Endothelial cell of umbilical vein (primary cell): ENCODE data around the gene EMD. TPM values are rescaled to one million over a fixed set of nuclear protein-coding genes. Genes with fewer than 3 reads are reported as not detected.

ENCODE experiments used
- BruUV-seq: library from RNA; stranded (reverse); fragments of 400-500 nt; replicated peaks from 2 replicates; lab custom pipeline; 2021; lab: Mats Ljungman, UMichigan
- CTCF ChIA-PET: fragments of 300-600, 350-600 bp; sonication (Branson Sonifier 250); formaldehyde crosslinking; loops from one replicate; lab custom pipeline; 2021; ENCODE audit warnings: antibody characterized with exemption, inconsistent platforms; lab: Charles Lee
- POLR2A ChIA-PET: fragments of 300-600, 350-600 bp; sonication (Branson Sonifier 250); formaldehyde crosslinking; loops from one replicate; lab custom pipeline; 2021; ENCODE audit warnings: antibody characterized with exemption, inconsistent platforms; lab: Charles Lee
- DNase-seq: peaks from one replicate; pipeline ENCODE4 v3.0.0-alpha.2; 2011; ENCODE audit warnings: low read depth, low spot score
- FAIRE-seq: peaks from 2 replicates; lab custom pipeline; 2011; peaks lifted over from hg19 to GRCh38; lab: Jason Lieb, UNC
- H2AFZ ChIP-seq: 2 replicates; pipeline ENCODE4 v1.6.0; 2012; ENCODE audit warnings: low read depth, low read length, control low read depth, inconsistent platforms
- H3K27ac ChIP-seq: 2 replicates; pipeline ENCODE4 v1.5.1; 2011; ENCODE audit warnings: low read depth, mild to moderate bottlenecking, control low read depth, low read length, moderate library complexity; ENCODE audit not compliant: insufficient read depth
- H3K27me3 ChIP-seq, 2 experiments: 2 replicates each; pipeline versions ENCODE4 v1.6.0 to v1.6.1; 2011; ENCODE audit warnings: low read length in 2 of 2, mixed read lengths in 1 of 2; ENCODE audit not compliant: control insufficient read depth in 2 of 2, insufficient read depth in 2 of 2
- H3K36me3 ChIP-seq, 2 experiments: 2 replicates in 1 of 2; 3 replicates in 1 of 2; pipeline ENCODE4 v1.5.1; 2011; ENCODE audit warnings: low read length in 2 of 2, mild to moderate bottlenecking in 1 of 2, moderate library complexity in 1 of 2; ENCODE audit not compliant: control insufficient read depth in 2 of 2, insufficient read depth in 2 of 2; ENCODE audit errors: extremely low read depth in 1 of 2
- H3K4me1 ChIP-seq: 3 replicates; pipeline ENCODE4 v1.5.1; 2011; ENCODE audit warnings: mild to moderate bottlenecking, low read length; ENCODE audit not compliant: control insufficient read depth, insufficient read depth; ENCODE audit errors: extremely low read depth
- H3K4me2 ChIP-seq: 2 replicates; pipeline ENCODE4 v1.6.1; 2011; ENCODE audit warnings: low read length, control low read depth, mixed read lengths; ENCODE audit not compliant: insufficient read depth
- H3K4me3 ChIP-seq, 3 experiments: fragments of 200-600 bp in 1 of 3; sonication (generic), shearing (Covaris generic) in 1 of 3; replicated peaks in 1 of 3; 2 replicates each; pipeline ENCODE4 v1.5.1; 2011 to 2016; ENCODE audit warnings: control low read depth in 3 of 3, low read length in 3 of 3, mild to moderate bottlenecking in 2 of 3, inconsistent platforms in 1 of 3, low read depth in 1 of 3, moderate library complexity in 1 of 3; ENCODE audit not compliant: insufficient read depth in 1 of 3
- H3K79me2 ChIP-seq: 2 replicates; pipeline ENCODE4 v1.6.0; 2012; ENCODE audit warnings: low read length, inconsistent platforms; ENCODE audit not compliant: control insufficient read depth, insufficient read depth
- H3K9ac ChIP-seq: replicated peaks from 2 replicates; pipeline ENCODE3; 2011; ENCODE audit warnings: low read length, control low read depth; ENCODE audit not compliant: insufficient read depth; ENCODE audit errors: extremely low read depth
- H3K9me1 ChIP-seq: replicated peaks from 3 replicates; pipeline ENCODE4 v1.6.0; 2011; ENCODE audit warnings: mild to moderate bottlenecking, low read length; ENCODE audit not compliant: control insufficient read depth, insufficient read depth; ENCODE audit errors: extremely low read depth
- H3K9me3 ChIP-seq: replicated peaks from 2 replicates; pipeline ENCODE4 v1.5.1; 2012; ENCODE audit warnings: low read length, inconsistent platforms; ENCODE audit not compliant: control insufficient read depth, insufficient read depth
- H4K20me1 ChIP-seq: replicated peaks from 2 replicates; pipeline ENCODE3; 2011; ENCODE audit warnings: mild to moderate bottlenecking, low read length; ENCODE audit not compliant: control insufficient read depth, insufficient read depth; ENCODE audit errors: extremely low read depth
- EZH2 ChIP-seq: IDR thresholded peaks from 2 replicates; pipeline ENCODE4 v1.6.1; 2012; ENCODE audit warnings: borderline replicate concordance, low read depth, mild to moderate bottlenecking, moderate library complexity, low read length, inconsistent platforms; ENCODE audit not compliant: severe bottlenecking
- JUN ChIP-seq: IDR thresholded peaks from 2 replicates; pipeline ENCODE4 v1.6.1; 2011; ENCODE audit warnings: borderline replicate concordance, low read depth; ENCODE audit not compliant: insufficient read length, insufficient read depth
- MAX ChIP-seq: IDR thresholded peaks from 2 replicates; pipeline ENCODE4 v1.6.1; 2011; ENCODE audit not compliant: insufficient read depth, insufficient read length
- MYC ChIP-seq: IDR thresholded peaks from one replicate; pipeline ENCODE4 v1.6.1; 2011; ENCODE audit warnings: mild to moderate bottlenecking, low read depth, low read length
- POLR2A ChIP-seq: IDR thresholded peaks from 2 replicates; pipeline ENCODE4 v1.6.1; 2012; ENCODE audit warnings: low read depth, mild to moderate bottlenecking, control low read depth, low read length
- POLR2AphosphoS5 ChIP-seq: IDR thresholded peaks from 2 replicates; pipeline ENCODE4 v1.6.1; 2012; ENCODE audit warnings: low read depth, mild to moderate bottlenecking, control low read depth, low read length, moderate library complexity; ENCODE audit not compliant: insufficient read depth
- dilution Hi-C: fragments of 300-500 bp; cut with MboI; formaldehyde crosslinking; loops from one replicate; pipeline ENCODE4 v1.15.0; 2019; ENCODE audit warnings: low sequenced_read_pairs; ENCODE audit not compliant: extremely low pct_ligation_motif_present
- intact Hi-C: fragments of 100-400 bp; cut with micrococcal nuclease; formaldehyde crosslinking; loops from one replicate; pipeline ENCODE4 v1.10.0; 2022
- polyA plus RNA-seq, 4 experiments: library from polyadenylated mRNA; depleted of rRNA in 3 of 4; stranded (reverse) in 3 of 4; unstranded in 1 of 4; fragments of >200 nt; gene quantifications; 2 replicates each; pipeline versions ENCODE4 v1.2.1 to v1.2.3, GENCODE V29; 2011 to 2012; ENCODE audit warnings: missing spikeins in 1 of 4
- total RNA-seq: library from RNA; stranded (reverse); gene quantifications from 2 replicates; pipeline ENCODE4 v1.2.3, GENCODE V29; 2021
- TF ChIP-seq, protein P1 (sequence below), 2 donors: IDR thresholded peaks; 1 replicate in 1 of 2; 2 replicates in 1 of 2; pipeline ENCODE4 v1.5.1; 2011; ENCODE audit warnings: low read length in 2 of 2, mild to moderate bottlenecking in 2 of 2, moderate library complexity in 2 of 2, control low read depth in 1 of 2, inconsistent platforms in 1 of 2, low read depth in 1 of 2; ENCODE audit not compliant: insufficient read depth in 1 of 2; ENCODE audit errors: extremely low read depth in 1 of 2

EMD gene
- total and polyA plus RNA-seq, 2 donors (not counting 3 experiments of a cell fraction or from before 2014, with no cell fraction given): 50.6 to 76.8 TPM

DNA sequence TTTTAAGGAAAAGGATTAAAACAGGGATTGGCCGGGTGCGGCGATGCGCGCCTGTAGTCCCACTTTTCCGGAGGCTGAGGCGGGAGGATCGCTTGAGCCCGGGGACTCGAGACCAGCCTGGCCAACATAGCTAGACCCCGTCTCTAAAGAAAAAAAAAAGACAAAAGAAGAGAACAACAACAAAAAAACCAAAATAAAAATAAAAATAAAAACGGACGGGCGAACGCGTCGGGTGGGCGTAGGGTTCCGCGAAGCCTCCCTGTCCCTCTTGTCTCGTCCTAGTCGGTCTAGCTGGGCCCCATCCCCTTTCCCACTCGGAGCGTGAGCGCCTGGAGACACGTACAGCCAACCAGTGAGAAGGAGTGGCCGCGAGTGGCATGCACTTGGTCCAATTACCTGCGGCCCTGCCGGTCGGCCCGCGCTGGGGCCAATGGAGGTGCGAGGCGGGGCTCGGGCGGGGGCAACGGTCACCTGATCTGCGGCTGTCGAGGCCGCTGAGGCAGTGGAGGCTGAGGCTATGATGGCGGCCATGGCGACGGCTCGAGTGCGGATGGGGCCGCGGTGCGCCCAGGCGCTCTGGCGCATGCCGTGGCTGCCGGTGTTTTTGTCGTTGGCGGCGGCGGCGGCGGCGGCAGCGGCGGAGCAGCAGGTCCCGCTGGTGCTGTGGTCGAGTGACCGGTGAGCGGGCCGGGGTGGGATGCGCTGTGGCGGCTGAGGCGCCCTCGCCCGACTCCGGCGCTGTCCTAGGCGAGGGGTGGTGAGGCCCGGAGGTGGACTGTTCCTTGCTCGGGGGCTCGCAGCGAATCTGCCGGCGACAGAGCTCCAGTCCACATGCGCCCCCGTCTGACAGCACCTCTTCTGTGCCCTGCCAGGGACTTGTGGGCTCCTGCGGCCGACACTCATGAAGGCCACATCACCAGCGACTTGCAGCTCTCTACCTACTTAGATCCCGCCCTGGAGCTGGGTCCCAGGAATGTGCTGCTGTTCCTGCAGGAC, 49.4 kb downstream of the EMD start, which contains the start of gene ATP6AP1:
ATP6AP1 (plus strand) TSS at position 502 of the 996 bp plus-strand sequence; CDS start at position 518, 16 bp downstream.
- Histone ChIP-seq H3K4me1 (peaks cover 28% of the 10 kb centered on the region), H3K4me3 (peak within 1 kb of the TSS; percentile 44 to 78 (median 73)), H2AFZ (peak within 1 kb of the TSS; percentile 1), H3K79me2 (peaks cover 23% of the 10 kb centered on the region), H3K27ac (peak within 1 kb of the TSS; percentile 43), H3K4me2 (peak within 1 kb of the TSS; percentile 82), H3K27me3 (no peaks in the 10 kb centered on the region), H3K9ac (peak within 1 kb of the TSS; percentile 48), H3K36me3 (peaks cover 2 to 16% of the 10 kb centered on the region in 2 experiments), H3K9me3 (no peaks in the 10 kb centered on the region), H3K9me1 (no peaks in the 10 kb centered on the region), H4K20me1 (no peaks in the 10 kb centered on the region)
- TSS peak; percentile 71 for BruUV-seq
- FAIRE-seq (peak; percentile 99), DNase-seq (peak; percentile 93)
- ChIA-PET POLR2A (interaction anchor here (0.6 kb wide), 1 partner anchor 32 kb away, joined by 3 read pairs; no protein-coding TSS in a partner anchor), CTCF (interaction anchor here (1.3 kb wide), 1 partner anchor 17 kb away, joined by 3 read pairs; no protein-coding TSS in a partner anchor)
- no peak for TF ChIP-seq MYC
- peak; percentile 71 for TF ChIP-seq POLR2AphosphoS5
- TF ChIP-seq POLR2A: peak; percentile 51
- intact Hi-C loops (loop anchor here (1.0 to 5.0 kb wide), 2 partner anchors 19 to 89 kb away; partner anchors contain the start of genes DNASE1L1 and FAM3A), dilution Hi-C loops (no loop called here)

DNA sequence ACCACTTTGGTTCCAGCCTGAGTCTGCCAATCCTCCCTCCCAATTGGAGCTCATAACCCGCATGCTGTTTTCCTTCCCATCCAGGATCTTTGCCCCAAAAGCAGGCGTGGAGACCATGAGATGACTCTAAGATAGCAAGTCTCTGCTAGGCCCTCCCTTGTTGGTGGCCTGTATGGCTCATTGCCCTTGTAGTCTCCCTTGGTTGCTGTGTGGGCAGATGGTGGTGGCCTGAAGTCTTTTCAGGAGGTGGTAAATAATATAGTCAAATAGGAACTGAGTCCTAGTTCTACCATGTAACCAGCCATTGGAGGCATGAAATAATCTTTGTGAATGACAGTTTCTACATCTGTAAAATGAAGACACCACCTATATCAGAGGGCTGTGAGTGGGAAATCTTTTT, 50.6 kb downstream of the EMD start:
- H3K9me3 ChIP-seq: no peaks in the 10 kb centered on the region
- peak overlapping the region in 1 of 3 experiments; percentile 73 for H3K4me3 ChIP-seq
- no peak for TF ChIP-seq MAX
- TF ChIP-seq, protein P1, sequence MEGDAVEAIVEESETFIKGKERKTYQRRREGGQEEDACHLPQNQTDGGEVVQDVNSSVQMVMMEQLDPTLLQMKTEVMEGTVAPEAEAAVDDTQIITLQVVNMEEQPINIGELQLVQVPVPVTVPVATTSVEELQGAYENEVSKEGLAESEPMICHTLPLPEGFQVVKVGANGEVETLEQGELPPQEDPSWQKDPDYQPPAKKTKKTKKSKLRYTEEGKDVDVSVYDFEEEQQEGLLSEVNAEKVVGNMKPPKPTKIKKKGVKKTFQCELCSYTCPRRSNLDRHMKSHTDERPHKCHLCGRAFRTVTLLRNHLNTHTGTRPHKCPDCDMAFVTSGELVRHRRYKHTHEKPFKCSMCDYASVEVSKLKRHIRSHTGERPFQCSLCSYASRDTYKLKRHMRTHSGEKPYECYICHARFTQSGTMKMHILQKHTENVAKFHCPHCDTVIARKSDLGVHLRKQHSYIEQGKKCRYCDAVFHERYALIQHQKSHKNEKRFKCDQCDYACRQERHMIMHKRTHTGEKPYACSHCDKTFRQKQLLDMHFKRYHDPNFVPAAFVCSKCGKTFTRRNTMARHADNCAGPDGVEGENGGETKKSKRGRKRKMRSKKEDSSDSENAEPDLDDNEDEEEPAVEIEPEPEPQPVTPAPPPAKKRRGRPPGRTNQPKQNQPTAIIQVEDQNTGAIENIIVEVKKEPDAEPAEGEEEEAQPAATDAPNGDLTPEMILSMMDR (IDR thresholded peaks at IDR 0.05; ENCODE audit: extremely low read depth in 1 of 2, insufficient read depth in 1 of 2, low read depth in 1 of 2, low read length in 2 of 2): no peak
- no peak for TF ChIP-seq EZH2
- no peak for TF ChIP-seq JUN
- TF ChIP-seq POLR2A: no peak
- no peak overlapping the region for H2AFZ ChIP-seq
- intact Hi-C loops: loop anchor here (5.0 kb wide), 1 partner anchor 88 kb away; the partner anchor contains the start of gene FAM3A
- H3K9ac ChIP-seq: no peak overlapping the region
- peak overlapping the region; percentile 82 for H3K4me2 ChIP-seq
- dilution Hi-C loops: no loop called here
- DNase-seq: no peak
- BruUV-seq: TSS peak; percentile 61
- POLR2A ChIA-PET: interaction anchor here (0.6 kb wide), 1 partner anchor 29 kb away, joined by 7 read pairs; no protein-coding TSS in a partner anchor
- peaks cover 28% of the 10 kb centered on the region for H3K4me1 ChIP-seq
- H3K36me3 ChIP-seq: peaks cover 2 to 23% of the 10 kb centered on the region in 2 experiments
- peak overlapping the region; percentile 1 for H3K27ac ChIP-seq
- H4K20me1 ChIP-seq: no peaks in the 10 kb centered on the region
- no peaks in the 10 kb centered on the region for H3K27me3 ChIP-seq
- peaks cover 23% of the 10 kb centered on the region for H3K79me2 ChIP-seq
- no peaks in the 10 kb centered on the region for H3K9me1 ChIP-seq
- no peak for FAIRE-seq
- CTCF ChIA-PET: no interaction called here
